Heart left ventricle (tissue), 16 donors: ENCODE measurements around the gene VAT1L. TPM values are rescaled to one million over a fixed set of nuclear protein-coding genes. Genes with fewer than 3 reads are reported as not detected.

Source experiments
- ATAC-seq, 4 donors: fragments of 200-7000 bp; cut with Tn5 transposase; one replicate each; pipeline ENCODE4 v1.9.1; 2020 to 2022; ENCODE audit warnings: moderate library complexity in 4 of 4, mild to moderate bottlenecking in 3 of 4, moderate number of reproducible peaks in 1 of 4
- DNase-seq, 5 donors: peaks; one replicate each; pipeline ENCODE4 v3.0.0-alpha.2; 2020
- H3K27ac ChIP-seq, 12 donors: fragments of 200-600 bp; sonication (generic) in 4 of 12; one replicate each; pipeline versions ENCODE4 v1.5.0 to v1.8.0; 2016 to 2022; ENCODE audit warnings: mild to moderate bottlenecking in 2 of 12
- H3K27me3 ChIP-seq, 9 donors: fragments of 200-600 bp; sonication (generic) in 2 of 9; one replicate each; pipeline versions ENCODE4 v1.5.1 to v1.8.0; 2016 to 2022; ENCODE audit warnings: mild to moderate bottlenecking in 3 of 9
- H3K36me3 ChIP-seq, 9 donors: fragments of 200-600 bp; sonication (generic) in 2 of 9; one replicate each; pipeline versions ENCODE4 v1.5.0 to v1.8.0; 2018 to 2022; ENCODE audit warnings: mild to moderate bottlenecking in 2 of 9
- H3K4me1 ChIP-seq, 12 donors: fragments of 200-600 bp; sonication (generic) in 4 of 12; one replicate each; pipeline versions ENCODE4 v1.5.0 to v1.8.0; 2016 to 2022; ENCODE audit warnings: mild to moderate bottlenecking in 3 of 12
- H3K4me3 ChIP-seq, 12 donors: fragments of 200-600 bp; sonication (generic) in 4 of 12; one replicate each; pipeline versions ENCODE4 v1.5.0 to v1.8.0; 2017 to 2022; ENCODE audit warnings: mild to moderate bottlenecking in 9 of 12, moderate library complexity in 4 of 12
- H3K9me3 ChIP-seq, 12 donors: fragments of 200-600 bp; sonication (generic) in 4 of 12; one replicate each; pipeline versions ENCODE4 v1.5.0 to v1.8.0; 2016 to 2022; ENCODE audit warnings: mild to moderate bottlenecking in 1 of 12
- CTCF ChIP-seq, 12 donors: fragments of 200-600 bp; sonication (generic) in 4 of 12; IDR thresholded peaks; one replicate each; pipeline versions ENCODE4 v1.5.0 to v1.8.0; 2018 to 2022; ENCODE audit warnings: antibody characterized with exemption in 12 of 12, mild to moderate bottlenecking in 5 of 12
- POLR2A ChIP-seq, 2 donors: fragments of 450-650 bp; IDR thresholded peaks; one replicate each; pipeline ENCODE4 v1.6.1; 2017; ENCODE audit warnings: antibody characterized with exemption in 2 of 2, mild to moderate bottlenecking in 2 of 2, moderate library complexity in 2 of 2
- WGBS, 4 donors: extraction: QIAGEN DNeasy Blood & Tissue Kit in 2 of 4; methylation state at CpG; one replicate each; pipeline versions ENCODE4 v1.1.5 to v1.1.7; 2013 to 2018; 5-methylcytosine and 5-hydroxymethylcytosine counted together
- intact Hi-C, 10 donors: fragments of 100-400 bp; cut with DNase I; formaldehyde crosslinking; loops; one replicate each; pipeline versions ENCODE4 v1.11.1 to v1.14.2; 2022
- polyA plus RNA-seq, 2 donors: library from polyadenylated mRNA; stranded (reverse); fragments of 200-250 nt; gene quantifications; one replicate each; pipeline ENCODE4 v1.2.3, GENCODE V29; 2013
- total RNA-seq, 9 donors: library from RNA; depleted of rRNA in 2 of 9; stranded (reverse); fragments of >200 nt in 2 of 9; fragmentation: NEBNext Ultra II Directional in 3 of 9; extraction: Animal tissue kit (Norgen Biotek cat#: 25700) in 3 of 9; gene quantifications; one replicate each; pipeline versions ENCODE4 v1.1.0 to v1.2.4, GENCODE V29; 2016 to 2023
- donor health status: ischemic (EF 13 %, LVEDD 7.1; RV severe dilation, severe dysfunction).
- donor health status: healthy with polysubstance abuse.
- donor health status: DM: no; HTN: yes; CAD: no.
- donor health status: DM: no; HTN: no; CAD: no.
- donor health status: ischemic (EF 25% LVEDD 6.9; RV normal size, moderate dysfunction).
- donor health status: ischemic (EF 25% LVEDD 5.7; RV mildly dilated, moderate dysfunction).
- donor health status: healthy.
- donor health status: DM: yes; HTN: yes; CAD: no.
- donor health status: ischemic (EF 35%, LVEDD 5.7; RV mildly dilated, moderate dysfunction).
- donor health status: nonischemic (EF 11% LVEDD 7.7; RV severe dilation, severe dysfunction).
- donor health status: DM: yes; HTN: yes; CAD: no.
- donor health status: PGD.
- donor health status: ischemic (EF 29% LVEDD 5.4; RV normal size, mild dysfunction).
- donor health status: nonischemic (EF 23%, LVEDD 6.1; RV moderate dilation, normal function).

VAT1L gene
- total and polyA plus RNA-seq, 11 donors = 0.32 to 57.5 (median 11.0) TPM

- no peak for TF ChIP-seq CTCF (IDR thresholded peaks at IDR 0.05)
- TF ChIP-seq POLR2A (IDR thresholded peaks at IDR 0.05) = no peak
- DNase-seq (no peak), ATAC-seq (no peak)
- Histone ChIP-seq H3K27me3 (no peaks in the 10 kb centered on the region), H3K27ac (no peak overlapping the region), H3K4me1 (no peaks in the 10 kb centered on the region), H3K9me3 (no peaks in the 10 kb centered on the region), H3K36me3 (no peaks in the 10 kb centered on the region), H3K4me3 (no peak overlapping the region)
- 81 to 92% (median 91%) methylated on average over 5 of the region's 5 CpGs for WGBS, 4 donors
- intact Hi-C loops = no loop called here
Measured at GRCh38 chr16:77758046-77758445, 30.3 kb upstream of the VAT1L start.

GRCh38 chr16:77758508-77758907 lies 29.9 kb upstream of the VAT1L start:
- no peaks in the 10 kb centered on the region for H3K4me1 ChIP-seq
- no peak overlapping the region for H3K27ac ChIP-seq
- no peaks in the 10 kb centered on the region for H3K36me3 ChIP-seq
- 86 to 94% (median 90%) methylated on average over 2 of the region's 2 CpGs for WGBS, 4 donors
- H3K27me3 ChIP-seq = no peaks in the 10 kb centered on the region
- DNase-seq = no peak
- no peak overlapping the region for H3K4me3 ChIP-seq
- intact Hi-C loops = no loop called here
- TF ChIP-seq CTCF (IDR thresholded peaks at IDR 0.05) (no peak), POLR2A (IDR thresholded peaks at IDR 0.05) (no peak)
- ATAC-seq = no peak
- no peaks in the 10 kb centered on the region for H3K9me3 ChIP-seq

GRCh38 chr16:77759201-77759600 lies 29.2 kb upstream of the VAT1L start:
- Histone ChIP-seq H3K27me3 (no peaks in the 10 kb centered on the region), H3K4me1 (peaks cover 0 to 5% (median 0%) of the 10 kb centered on the region in 12 donors), H3K9me3 (no peaks in the 10 kb centered on the region), H3K4me3 (no peak overlapping the region), H3K36me3 (no peaks in the 10 kb centered on the region), H3K27ac (no peak overlapping the region)
- intact Hi-C loops = no loop called here
- DNase-seq (no peak), ATAC-seq (no peak)
- 53 to 98% (median 94%) methylated on average over 1 of the region's 1 CpG for WGBS, 4 donors
- TF ChIP-seq POLR2A (IDR thresholded peaks at IDR 0.05) (no peak), CTCF (IDR thresholded peaks at IDR 0.05) (no peak)

- Histone ChIP-seq H3K36me3 (no peaks in the 10 kb centered on the region), H3K27me3 (no peaks in the 10 kb centered on the region), H3K4me3 (no peak overlapping the region), H3K9me3 (no peaks in the 10 kb centered on the region), H3K27ac (no peak overlapping the region), H3K4me1 (peaks cover 0 to 7% (median 0%) of the 10 kb centered on the region in 12 donors)
- 51 to 61% (median 58%) methylated on average over 3 of the region's 3 CpGs for WGBS, 4 donors
- intact Hi-C loops = no loop called here
- TF ChIP-seq POLR2A (IDR thresholded peaks at IDR 0.05) (no peak), CTCF (IDR thresholded peaks at IDR 0.05) (no peak)
- no peak for ATAC-seq
- DNase-seq = no peak
Measured at GRCh38 chr16:77759821-77760220, 28.5 kb upstream of the VAT1L start.
